MM.1S (cell line): ENCODE results near the gene EFHC2.

Experiments used
- CTCF ChIP-seq: fragments of 300-600 bp; sonication (generic); IDR thresholded peaks from 2 replicates; pipeline ENCODE4 v1.5.1; 2016; ENCODE audit warnings: antibody characterized with exemption, low read length, mixed read lengths
- EZH2 ChIP-seq: fragments of 300-600 bp; sonication (generic); optimal IDR thresholded peaks from 2 replicates; pipeline ENCODE3; 2017; ENCODE audit warnings: low read depth, mild to moderate bottlenecking, antibody characterized with exemption, low read length, mixed read lengths

GRCh38 chrX:44265559-44265958 lies 77.9 kb downstream of the EFHC2 start:
- TF ChIP-seq CTCF, result no peak
- no peak for TF ChIP-seq EZH2
